Naive B cell (primary cell): Measurements from ENCODE around the gene CREG2. TPM values are rescaled to one million over a fixed set of nuclear protein-coding genes. Genes with fewer than 3 reads are reported as not detected.
A peak's percentile ranks its signal among the peaks of the same experiment; 100 is the strongest.

Source experiments
- ATAC-seq, 2 donors: fragments of 150-1000 bp; cut with Tn5 transposase; 2 replicates each; pipeline ENCODE4 v1.10.0; 2021; ENCODE audit warnings: low read depth in 2 of 2, mild to moderate bottlenecking in 2 of 2, moderate library complexity in 2 of 2
- DNase-seq: peaks from one replicate; pipeline ENCODE4 v3.0.0; 2022
- H3K27ac Mint-ChIP-seq, 6 donors: one replicate each; pipeline ENCODE4 v1.8.0; 2020 to 2022; ENCODE audit warnings: mild to moderate bottlenecking in 6 of 6, mixed read lengths in 6 of 6, moderate library complexity in 5 of 6, inconsistent platforms in 2 of 6
- H3K27me3 Mint-ChIP-seq, 3 donors: one replicate each; pipeline ENCODE4 v1.8.0; 2021 to 2022; ENCODE audit warnings: mixed read lengths in 3 of 3, mild to moderate bottlenecking in 1 of 3
- H3K36me3 Mint-ChIP-seq, 2 donors: one replicate each; pipeline ENCODE4 v1.8.0; 2020 to 2022; ENCODE audit warnings: mixed read lengths in 2 of 2, inconsistent platforms in 1 of 2, mild to moderate bottlenecking in 1 of 2
- H3K4me1 Mint-ChIP-seq, 3 donors: one replicate each; pipeline ENCODE4 v1.8.0; 2020 to 2022; ENCODE audit warnings: mixed read lengths in 3 of 3, inconsistent platforms in 1 of 3, mild to moderate bottlenecking in 1 of 3, moderate library complexity in 1 of 3
- H3K4me3 Mint-ChIP-seq, 8 donors: one replicate each; pipeline ENCODE4 v1.8.0; 2020 to 2022; ENCODE audit warnings: mild to moderate bottlenecking in 8 of 8, mixed read lengths in 8 of 8, moderate library complexity in 8 of 8, inconsistent platforms in 2 of 8
- H3K9me3 Mint-ChIP-seq, 7 donors: one replicate each; pipeline ENCODE4 v1.8.0; 2020 to 2022; ENCODE audit warnings: mixed read lengths in 7 of 7, mild to moderate bottlenecking in 5 of 7, inconsistent platforms in 2 of 7, moderate library complexity in 1 of 7
- polyA plus RNA-seq, 6 donors: library from polyadenylated mRNA; unstranded; fragments of 300-500 nt; fragmentation: Illumina TruSeq; gene quantifications; one replicate each; pipeline ENCODE4 v1.2.3, GENCODE V29; 2021; ENCODE audit warnings: low read depth in 6 of 6

CREG2 gene
- polyA plus RNA-seq, 6 donors from 2014 or later = not detected

DNA sequence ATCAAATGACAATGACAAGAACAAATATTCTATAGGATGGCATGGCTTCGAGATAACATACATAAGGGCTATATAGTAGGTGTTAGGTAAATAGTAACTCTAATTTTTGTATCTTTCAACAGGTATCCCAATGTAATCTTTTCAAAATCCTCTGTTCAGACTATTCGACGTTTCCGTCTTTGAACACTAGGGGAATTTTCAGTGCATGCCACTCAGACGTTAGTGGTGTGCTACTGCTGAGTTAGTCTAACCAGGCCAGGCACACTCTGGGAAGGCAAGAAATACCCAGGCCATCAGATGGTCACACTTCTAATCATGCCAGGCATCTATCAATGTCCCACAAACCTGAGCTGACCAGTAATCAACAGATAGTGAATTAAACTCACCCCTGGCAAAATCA lies 14.6 kb upstream of the CREG2 start:
- Mint-ChIP-seq H3K4me3 (peak overlapping the region in 6 of 8 donors; percentile 43 to 86 (median 62)), H3K9me3 (no peaks in the 10 kb centered on the region), H3K27me3 (no peaks in the 10 kb centered on the region), H3K36me3 (no peaks in the 10 kb centered on the region), H3K27ac (peak overlapping the region in 5 of 6 donors; percentile 57 to 94 (median 78)), H3K4me1 (peaks cover 52 to 73% (median 61%) of the 10 kb centered on the region in 3 donors)
- ATAC-seq = no peak
- no peak for DNase-seq

DNA sequence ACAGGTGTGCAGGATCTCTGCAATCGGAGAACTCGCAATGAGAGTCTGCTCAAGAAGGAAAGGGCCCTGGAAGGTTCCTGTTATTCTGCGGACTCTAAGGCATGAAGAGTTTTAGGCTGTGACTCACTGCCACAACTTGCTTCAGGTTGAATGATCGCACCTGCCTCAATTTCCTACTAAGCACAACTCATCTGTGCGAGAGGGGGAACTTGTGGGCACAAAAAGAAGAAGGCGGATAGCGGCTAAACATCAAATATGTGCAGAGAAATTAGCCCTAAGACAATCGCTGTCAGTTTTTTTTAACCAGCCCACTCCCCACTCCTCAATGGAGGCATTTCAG lies 14.0 kb upstream of the CREG2 start:
- no peaks in the 10 kb centered on the region for H3K9me3 Mint-ChIP-seq
- H3K4me3 Mint-ChIP-seq = peak overlapping the region; percentile 48 to 94 (median 77)
- peaks cover 52 to 69% (median 61%) of the 10 kb centered on the region in 3 donors for H3K4me1 Mint-ChIP-seq
- peak overlapping the region; percentile 76 to 95 (median 92) for H3K27ac Mint-ChIP-seq
- ATAC-seq (peak; percentile 77 to 80), DNase-seq (peak; percentile 60)
- H3K27me3 Mint-ChIP-seq = no peaks in the 10 kb centered on the region
- no peaks in the 10 kb centered on the region for H3K36me3 Mint-ChIP-seq

- no peak for DNase-seq
- Mint-ChIP-seq H3K4me1 (peaks cover 48 to 63% (median 56%) of the 10 kb centered on the region in 3 donors), H3K4me3 (peak overlapping the region; percentile 60 to 94 (median 77)), H3K36me3 (no peaks in the 10 kb centered on the region), H3K9me3 (no peaks in the 10 kb centered on the region), H3K27me3 (peaks cover 0 to 5% (median 0%) of the 10 kb centered on the region in 3 donors), H3K27ac (peak overlapping the region; percentile 76 to 95 (median 92))
- ATAC-seq = peak; percentile 49 to 51
These were observed 13.4 kb upstream of the CREG2 start for GRCh38 chr2:101400506-101401325.

- peaks cover 0 to 5% (median 0%) of the 10 kb centered on the region in 3 donors for H3K27me3 Mint-ChIP-seq
- H3K4me1 Mint-ChIP-seq = peaks cover 42 to 56% (median 49%) of the 10 kb centered on the region in 3 donors
These were observed 12.7 kb upstream of the CREG2 start for GRCh38 chr2:101400048-101400447.

DNA sequence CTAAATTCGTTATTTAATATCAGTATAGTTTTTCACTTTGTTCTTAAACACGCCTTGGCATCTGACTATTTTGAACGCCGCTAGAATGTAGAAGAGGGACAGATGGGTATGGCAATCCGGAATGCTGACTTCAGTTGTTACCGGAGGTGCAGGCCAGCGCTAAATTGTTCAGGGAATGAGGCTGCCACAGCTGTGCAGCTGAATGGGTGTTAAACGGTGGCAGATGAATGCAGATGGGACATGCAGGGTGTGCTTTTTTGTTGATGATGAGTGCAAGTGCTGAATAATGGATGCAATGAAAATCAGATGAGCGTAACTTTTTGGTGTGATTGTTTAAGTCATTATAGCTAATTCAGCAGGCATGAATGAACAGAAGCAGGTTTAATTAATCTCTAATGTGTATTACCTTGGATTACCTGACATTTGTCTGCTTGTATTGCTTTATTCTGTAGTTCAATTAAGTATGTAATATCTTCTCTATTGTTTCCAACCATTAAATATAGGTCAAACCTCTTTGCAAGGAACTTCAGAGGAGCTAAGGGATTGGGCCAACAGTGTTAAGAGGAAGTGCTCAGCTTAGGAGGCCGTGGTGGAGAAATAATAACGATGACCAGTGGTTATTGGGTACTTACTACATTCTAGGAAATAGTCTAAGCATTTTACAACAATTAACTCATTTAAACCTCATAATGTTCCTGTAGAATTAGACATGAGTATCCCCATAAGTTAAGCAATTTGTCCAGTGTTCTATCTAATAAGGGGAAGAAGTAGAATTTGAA lies 11.9 kb upstream of the CREG2 start:
- H3K27me3 Mint-ChIP-seq = peaks cover 0 to 7% (median 5%) of the 10 kb centered on the region in 3 donors
- ATAC-seq = no peak
- H3K4me3 Mint-ChIP-seq = peak overlapping the region in 3 of 8 donors; percentile 70 to 81 (median 73)
- peak overlapping the region in 3 of 6 donors; percentile 76 to 95 (median 82) for H3K27ac Mint-ChIP-seq
- peaks cover 42 to 49% (median 45%) of the 10 kb centered on the region in 3 donors for H3K4me1 Mint-ChIP-seq
- DNase-seq = no peak
- H3K36me3 Mint-ChIP-seq = no peaks in the 10 kb centered on the region
- no peaks in the 10 kb centered on the region for H3K9me3 Mint-ChIP-seq

More at GRCh38 chr2:101400048-101400447, 12.7 kb upstream of the CREG2 start:
- ATAC-seq = peak; percentile 45 to 57
- Mint-ChIP-seq H3K9me3 (no peaks in the 10 kb centered on the region), H3K4me3 (peak overlapping the region; percentile 23 to 94 (median 72)), H3K27ac (peak overlapping the region in 5 of 6 donors; percentile 76 to 95 (median 94)), H3K36me3 (no peaks in the 10 kb centered on the region)
- DNase-seq = peak; percentile 29

DNA sequence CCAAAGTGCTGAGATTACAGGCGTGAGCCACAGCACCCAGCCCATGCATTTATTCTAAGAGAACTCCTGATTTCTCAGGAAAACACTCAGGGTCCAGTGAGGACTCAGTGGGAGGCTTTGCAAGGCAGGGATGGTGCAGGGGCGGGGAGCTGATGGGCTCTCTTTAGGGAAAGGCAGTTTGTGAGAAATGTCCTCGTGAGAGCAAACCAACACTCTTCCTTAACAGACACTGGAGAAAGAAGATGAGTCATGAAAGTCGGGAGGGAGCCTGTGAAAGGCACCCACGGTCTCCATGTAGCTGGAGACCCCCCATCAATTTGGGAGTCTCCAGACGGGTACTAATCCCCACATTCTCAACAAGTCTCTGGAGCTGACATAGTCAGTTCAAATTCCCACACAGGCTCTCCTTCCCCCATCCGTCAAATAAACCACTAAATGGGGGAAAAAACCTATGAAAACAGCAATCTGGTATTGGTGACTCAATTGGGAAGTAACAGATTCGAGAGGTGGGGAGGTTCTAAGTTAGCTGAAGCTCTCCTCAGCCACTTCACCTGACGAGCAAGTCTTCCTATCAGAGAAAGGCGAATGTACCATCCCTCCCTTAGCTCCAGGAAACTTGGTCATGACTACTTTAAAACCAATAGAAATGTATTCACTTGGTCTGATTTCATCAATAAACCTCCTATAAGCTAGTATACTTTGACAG lies 11.0 kb upstream of the CREG2 start:
- Mint-ChIP-seq H3K27me3 (peaks cover 0 to 13% (median 5%) of the 10 kb centered on the region in 3 donors), H3K9me3 (no peaks in the 10 kb centered on the region)

DNA sequence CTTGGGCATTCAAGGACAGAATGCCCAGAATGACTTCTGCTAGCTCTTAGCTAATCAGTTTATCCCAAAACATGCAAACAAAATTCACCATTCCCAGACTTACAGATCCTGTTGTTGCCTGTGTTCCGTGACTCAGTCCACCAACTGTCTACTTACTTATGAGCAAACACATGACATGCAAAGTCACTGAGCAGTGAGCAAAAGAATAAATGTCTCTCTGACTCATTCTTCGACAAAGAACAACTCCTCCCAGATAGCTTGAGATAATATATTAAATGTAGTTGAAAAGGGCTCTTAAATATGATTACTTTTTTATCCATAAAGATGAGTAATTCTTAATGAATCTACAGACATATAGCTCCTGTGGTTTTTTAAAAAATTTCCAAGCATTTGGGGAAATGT lies 9.0 kb upstream of the CREG2 start:
- DNase-seq = no peak
- no peak overlapping the region for H3K27ac Mint-ChIP-seq
- peaks cover 11 to 27% (median 16%) of the 10 kb centered on the region in 3 donors for H3K27me3 Mint-ChIP-seq

More for the DNA sequence above, 11.0 kb upstream of the CREG2 start:
- H3K4me3 Mint-ChIP-seq = no peak overlapping the region
- no peak for DNase-seq
- H3K27ac Mint-ChIP-seq = peak overlapping the region in 1 of 6 donors; percentile 76
- H3K4me1 Mint-ChIP-seq = peaks cover 42 to 45% (median 45%) of the 10 kb centered on the region in 3 donors
- H3K36me3 Mint-ChIP-seq = no peaks in the 10 kb centered on the region
- ATAC-seq = no peak

GRCh38 chr2:101395545-101396315 lies 8.4 kb upstream of the CREG2 start:
- Mint-ChIP-seq H3K4me3 (no peak overlapping the region), H3K4me1 (peaks cover 19 to 21% (median 20%) of the 10 kb centered on the region in 3 donors), H3K27me3 (peaks cover 11 to 29% (median 17%) of the 10 kb centered on the region in 3 donors), H3K36me3 (no peaks in the 10 kb centered on the region), H3K27ac (no peak overlapping the region), H3K9me3 (peaks cover 0 to 2% (median 0%) of the 10 kb centered on the region in 7 donors)
- ATAC-seq = no peak
- DNase-seq = no peak

More for the DNA sequence above, 9.0 kb upstream of the CREG2 start:
- ATAC-seq = no peak
- peaks cover 25 to 26% (median 26%) of the 10 kb centered on the region in 3 donors for H3K4me1 Mint-ChIP-seq
- H3K36me3 Mint-ChIP-seq = no peaks in the 10 kb centered on the region
- no peak overlapping the region for H3K4me3 Mint-ChIP-seq
- H3K9me3 Mint-ChIP-seq = peaks cover 0 to 2% (median 0%) of the 10 kb centered on the region in 7 donors

- peaks cover 0 to 6% of the 10 kb centered on the region in 2 donors for H3K36me3 Mint-ChIP-seq
- ATAC-seq (no peak), DNase-seq (no peak)
- peaks cover 4 to 16% (median 6%) of the 10 kb centered on the region in 3 donors for H3K4me1 Mint-ChIP-seq
- H3K27ac Mint-ChIP-seq = no peak overlapping the region
- peak overlapping the region in 6 of 8 donors; percentile 58 to 77 (median 68) for H3K4me3 Mint-ChIP-seq
- peaks cover 61 to 78% (median 70%) of the 10 kb centered on the region in 3 donors for H3K27me3 Mint-ChIP-seq
- peaks cover 0 to 2% (median 0%) of the 10 kb centered on the region in 7 donors for H3K9me3 Mint-ChIP-seq
These were observed 929 bp upstream of the CREG2 start for GRCh38 chr2:101388232-101388631.

DNA sequence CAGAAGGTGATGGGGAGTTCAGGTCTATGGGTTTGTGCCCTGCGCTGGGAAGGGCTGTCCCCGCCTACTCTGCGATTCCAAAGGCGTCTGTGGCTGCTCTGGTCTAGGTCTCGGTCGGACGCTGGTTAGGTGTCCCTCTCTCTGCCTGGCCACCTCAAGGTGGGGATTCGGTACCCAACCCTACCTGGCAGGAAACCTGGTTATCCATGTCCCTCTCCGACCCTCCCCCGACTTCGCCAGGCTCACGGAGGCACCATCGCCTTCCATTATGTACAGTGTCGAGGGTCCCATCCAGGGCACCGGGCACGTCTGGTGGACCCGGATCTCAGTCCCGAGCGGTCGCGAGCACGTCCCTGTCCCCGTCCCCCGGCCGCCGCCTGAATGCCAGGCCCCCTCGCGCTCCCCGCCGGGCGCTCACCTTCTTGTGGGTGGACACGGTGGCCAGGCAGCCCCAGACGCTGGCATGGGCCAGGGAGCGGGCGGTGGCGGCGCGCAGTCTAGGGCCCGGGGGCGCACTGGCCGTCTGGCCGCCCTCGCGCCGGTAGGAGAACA lies 628 bp downstream of the CREG2 start:
- H3K4me3 Mint-ChIP-seq = peak overlapping the region; percentile 26 to 77 (median 60)
- H3K36me3 Mint-ChIP-seq = peaks cover 0 to 6% of the 10 kb centered on the region in 2 donors
- no peak for DNase-seq
- H3K9me3 Mint-ChIP-seq = no peaks in the 10 kb centered on the region
- ATAC-seq = peak; percentile 15 to 28
- H3K4me1 Mint-ChIP-seq = peaks cover 4 to 16% (median 6%) of the 10 kb centered on the region in 3 donors
- no peak overlapping the region for H3K27ac Mint-ChIP-seq
- H3K27me3 Mint-ChIP-seq = peaks cover 57 to 78% (median 74%) of the 10 kb centered on the region in 3 donors

DNA sequence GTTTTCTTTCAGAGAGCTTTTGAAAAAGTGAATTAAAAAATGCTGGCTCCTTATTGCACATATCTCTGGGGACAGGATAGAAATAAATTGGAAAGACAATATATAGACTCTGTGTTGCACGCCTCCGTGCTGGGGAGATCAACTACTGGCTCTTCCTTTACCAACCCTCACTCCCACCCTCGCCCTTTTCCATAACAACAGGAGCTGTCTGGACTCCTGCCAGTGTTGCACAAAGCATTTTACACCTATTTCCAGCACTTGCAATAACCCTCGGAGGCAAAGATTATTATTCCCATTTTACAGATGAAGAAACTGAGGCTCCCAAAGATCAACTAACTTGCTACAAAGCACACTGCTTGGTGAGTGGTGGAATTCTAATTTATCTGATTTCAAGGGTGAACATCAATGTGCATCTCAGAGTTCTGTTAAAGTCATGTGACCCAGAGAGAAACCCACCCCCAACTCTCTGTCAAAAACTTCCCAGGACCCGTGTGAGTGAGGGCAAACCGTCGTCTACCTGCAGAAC lies 4.2 kb downstream of the CREG2 start:
- Mint-ChIP-seq H3K9me3 (no peaks in the 10 kb centered on the region), H3K4me1 (peaks cover 4 to 13% (median 6%) of the 10 kb centered on the region in 3 donors), H3K4me3 (no peak overlapping the region), H3K27ac (no peak overlapping the region), H3K27me3 (peaks cover 40 to 56% (median 54%) of the 10 kb centered on the region in 3 donors), H3K36me3 (no peaks in the 10 kb centered on the region)
- ATAC-seq = no peak
- no peak for DNase-seq

GRCh38 chr2:101382442-101382841 lies 4.9 kb downstream of the CREG2 start:
- H3K4me1 Mint-ChIP-seq = peaks cover under 1 to 7% (median 6%) of the 10 kb centered on the region in 3 donors
- no peak for ATAC-seq
- no peak overlapping the region for H3K27ac Mint-ChIP-seq
- H3K27me3 Mint-ChIP-seq = peaks cover 35 to 50% (median 49%) of the 10 kb centered on the region in 3 donors
- no peak for DNase-seq
- H3K36me3 Mint-ChIP-seq = no peaks in the 10 kb centered on the region
- H3K4me3 Mint-ChIP-seq = no peak overlapping the region
- no peaks in the 10 kb centered on the region for H3K9me3 Mint-ChIP-seq
